Measurements from ENCODE around the gene DAP3. TPM values are rescaled to one million over a fixed set of nuclear protein-coding genes. Genes with fewer than 3 reads are reported as not detected.
"Not testable (repeated sequence)": the region's sequence is repeated elsewhere in the genome, so short reads cannot be mapped to it uniquely, and the experiment has no call there.

Gene DAP3
- total and polyA plus RNA-seq, 9 of the 15 experiments (the other 6 are each of a cell fraction or from before 2014, with no cell fraction given), result 155 to 484 (median 298) TPM

GRCh38 chr1:155657463-155657862 lies 31.4 kb upstream of the DAP3 start (continued):
- no peak for TF ChIP-seq LEF1 (IDR thresholded peaks at IDR 0.05)
- no peak for TF ChIP-seq SIN3A (IDR thresholded peaks at IDR 0.05; ENCODE audit: borderline replicate concordance in 2 of 2, control insufficient read depth in 1 of 2, low read depth in 2 of 2, low read length in 2 of 2)
- TF ChIP-seq SMARCA4 (IDR thresholded peaks at IDR 0.05), result no peak
- TF ChIP-seq NR2C2 (CRISPR knock-in tag; IDR thresholded peaks at IDR 0.05), result no peak
- TF ChIP-seq NR2C2 (tag; IDR thresholded peaks at IDR 0.05), result no peak
- TF ChIP-seq HINFP (tag; conservative IDR thresholded peaks at IDR 0.05; ENCODE audit: low read depth), result no peak
- no peak for TF ChIP-seq CBX5 (IDR thresholded peaks at IDR 0.05; ENCODE audit: borderline replicate concordance, low read depth)
- TF ChIP-seq ZNF699 (CRISPR knock-in tag; IDR thresholded peaks at IDR 0.05; ENCODE audit: insufficient replicate concordance), result no peak
- TF ChIP-seq ZNF79 (CRISPR knock-in tag; IDR thresholded peaks at IDR 0.05; ENCODE audit: low read depth), result no peak
- no peak for TF ChIP-seq ID3 (CRISPR knock-in tag; IDR thresholded peaks at IDR 0.05)
- TF ChIP-seq ID3 (tag; IDR thresholded peaks at IDR 0.05), result no peak
- TF ChIP-seq BCOR (IDR thresholded peaks at IDR 0.05), result no peak
- no peak for TF ChIP-seq XRCC3 (IDR thresholded peaks at IDR 0.05)
- no peak for TF ChIP-seq SMAD4 (CRISPR knock-in tag; conservative IDR thresholded peaks at IDR 0.05)
- no peak for TF ChIP-seq GABPA (tag; conservative IDR thresholded peaks at IDR 0.05; ENCODE audit: low read depth)

GRCh38 chr1:155661239-155661638 lies 27.7 kb upstream of the DAP3 start:
- H3K27me3 ChIP-seq (ENCODE audit: control insufficient read depth in 2 of 2, insufficient read depth in 2 of 2, low read length in 2 of 2); intact Hi-C loops (cut with micrococcal nuclease); H3K79me2 ChIP-seq (ENCODE audit: control insufficient read depth, insufficient read depth, low read length); H2AFZ ChIP-seq (ENCODE audit: low read depth, low read length); POLR2A ChIA-PET; BruUV-seq (replicated peaks); H3K27ac ChIP-seq (ENCODE audit: extremely low read depth, low read depth, low read length); H3K9ac ChIP-seq (ENCODE audit: insufficient read depth in 1 of 2, low read depth in 2 of 2, low read length in 2 of 2); H3K4me2 ChIP-seq (ENCODE audit: insufficient read depth, low read length); H4K20me1 ChIP-seq (replicated peaks; ENCODE audit: control insufficient read depth, insufficient read depth, low read length); H3K9me3 ChIP-seq (replicated peaks; ENCODE audit: control insufficient read depth, insufficient read depth, low read depth, low read length); DNase-seq (ENCODE audit: extremely low read depth in 1 of 4, low spot score in 3 of 4); CTCF ChIA-PET (ENCODE audit: low intra/inter-chr PET ratio); ATAC-seq; H3K9me1 ChIP-seq (ENCODE audit: control insufficient read depth, insufficient read depth, low read length); H3K4me3 ChIP-seq; H3K4me1 ChIP-seq (replicated peaks in 1 of 2; ENCODE audit: control insufficient read depth in 2 of 2, insufficient read depth in 2 of 2, low read length in 2 of 2); in situ Hi-C loops (cut with MboI): not testable (repeated sequence)
- peaks cover 66% of the 10 kb centered on the region for H3K36me3 ChIP-seq (ENCODE audit: control insufficient read depth, insufficient read depth, low read length)
- FAIRE-seq, result peak; percentile 79
- 96% methylated on average over 2 of the region's 4 CpGs for WGBS (ENCODE audit: insufficient coverage, low coverage, missing lambda C conversion rate)
